Liver (tissue), 9 donors: ENCODE results near the gene OCA2. TPM values are rescaled to one million over a fixed set of nuclear protein-coding genes. Genes with fewer than 3 reads are reported as not detected.

Experiments
- DNase-seq: peaks from one replicate; pipeline ENCODE4 v3.0.0-alpha.2; 2017; ENCODE audit warnings: low spot score
- H3K27ac ChIP-seq, 2 donors: one replicate each; pipeline ENCODE4 v1.7.0; 2013; ENCODE audit warnings: inconsistent platforms in 2 of 2, low read length in 2 of 2, control low read depth in 1 of 2, low read depth in 1 of 2, mild to moderate bottlenecking in 1 of 2
- H3K27me3 ChIP-seq, 4 donors: one replicate each; pipeline versions ENCODE4 v1.6.1 to v1.7.0; 2013; ENCODE audit warnings: low read length in 3 of 4, inconsistent platforms in 1 of 4, mild to moderate bottlenecking in 1 of 4, moderate library complexity in 1 of 4; ENCODE audit not compliant: control insufficient read depth in 4 of 4, insufficient read depth in 4 of 4
- H3K36me3 ChIP-seq, 4 donors: one replicate each; pipeline versions ENCODE4 v1.6.1 to v1.7.0; 2013; ENCODE audit warnings: low read length in 3 of 4, mild to moderate bottlenecking in 3 of 4, low read depth in 1 of 4, moderate library complexity in 1 of 4; ENCODE audit not compliant: control insufficient read depth in 4 of 4, insufficient read depth in 3 of 4
- H3K4me1 ChIP-seq, 4 donors: one replicate each; pipeline versions ENCODE4 v1.6.1 to v1.7.0; 2013; ENCODE audit warnings: low read length in 3 of 4, mild to moderate bottlenecking in 3 of 4, moderate library complexity in 1 of 4; ENCODE audit not compliant: control insufficient read depth in 4 of 4, insufficient read depth in 4 of 4
- H3K4me3 ChIP-seq, 3 donors: one replicate each; pipeline versions ENCODE4 v1.6.1 to v1.7.0; 2013; ENCODE audit warnings: low read length in 3 of 3, control low read depth in 1 of 3, low read depth in 1 of 3, mild to moderate bottlenecking in 1 of 3
- H3K9ac ChIP-seq, 2 donors: one replicate each; pipeline ENCODE4 v1.7.0; 2013; ENCODE audit warnings: low read length in 2 of 2, mild to moderate bottlenecking in 2 of 2, moderate library complexity in 2 of 2, control low read depth in 1 of 2, low read depth in 1 of 2
- H3K9me3 ChIP-seq, 4 donors: one replicate each; pipeline versions ENCODE4 v1.6.1 to v1.7.0; 2013; ENCODE audit warnings: low read length in 3 of 4; ENCODE audit not compliant: control insufficient read depth in 4 of 4
- EGR1 ChIP-seq, 2 donors: IDR thresholded peaks; 2 replicates each; pipeline ENCODE4 v1.6.1; 2016 to 2018; ENCODE audit warnings: antibody characterized with exemption in 2 of 2, low read depth in 2 of 2
- FOXA1 ChIP-seq: IDR thresholded peaks from 2 replicates; pipeline ENCODE4 v1.6.1; 2016; ENCODE audit warnings: antibody characterized with exemption
- FOXA2 ChIP-seq: IDR thresholded peaks from 2 replicates; pipeline ENCODE4 v1.6.1; 2016; ENCODE audit warnings: antibody characterized with exemption
- GABPA ChIP-seq, 2 donors: IDR thresholded peaks in 1 of 2; conservative IDR thresholded peaks in 1 of 2; 2 replicates each; pipeline ENCODE4 v1.6.1; 2016; ENCODE audit warnings: antibody characterized with exemption in 2 of 2, mild to moderate bottlenecking in 1 of 2, moderate library complexity in 1 of 2
- HNF4A ChIP-seq, 2 donors: conservative IDR thresholded peaks; 2 replicates each; pipeline ENCODE4 v1.6.1; 2016; ENCODE audit warnings: antibody characterized with exemption in 2 of 2, mild to moderate bottlenecking in 2 of 2
- HNF4G ChIP-seq: IDR thresholded peaks from 2 replicates; pipeline ENCODE4 v1.6.1; 2016; ENCODE audit warnings: antibody characterized with exemption
- JUND ChIP-seq, 2 donors: IDR thresholded peaks; 2 replicates each; pipeline ENCODE4 v1.6.1; 2016; ENCODE audit warnings: antibody characterized with exemption in 2 of 2
- NR2F2 ChIP-seq: IDR thresholded peaks from 2 replicates; pipeline ENCODE4 v1.6.1; 2016; ENCODE audit warnings: antibody characterized with exemption
- RXRA ChIP-seq, 2 donors: IDR thresholded peaks; 2 replicates each; pipeline ENCODE4 v1.6.1; 2017 to 2018; ENCODE audit warnings: antibody characterized with exemption in 2 of 2, mild to moderate bottlenecking in 1 of 2
- SP1 ChIP-seq: IDR thresholded peaks from 2 replicates; pipeline ENCODE4 v1.6.1; 2018; ENCODE audit warnings: antibody characterized with exemption, mild to moderate bottlenecking
- TAF1 ChIP-seq: conservative IDR thresholded peaks from 2 replicates; pipeline ENCODE4 v1.6.1; 2016; ENCODE audit warnings: antibody characterized with exemption, mild to moderate bottlenecking
- YY1 ChIP-seq: IDR thresholded peaks from 2 replicates; pipeline ENCODE4 v1.6.1; 2016; ENCODE audit warnings: antibody characterized with exemption, mild to moderate bottlenecking
- WGBS: extraction: QIAGEN DNeasy Blood & Tissue Kit; methylation state at CpG from one replicate; pipeline ENCODE4 v1.1.7; 2013; 5-methylcytosine and 5-hydroxymethylcytosine counted together
- polyA plus RNA-seq, 2 donors: library from polyadenylated mRNA; stranded (reverse) in 1 of 2; unstranded in 1 of 2; fragments of 200-250 nt in 1 of 2; fragments of >200 nt in 1 of 2; fragmentation: Nextera tagmentation in 1 of 2; extraction: Ambion mirVana in 1 of 2; gene quantifications; one replicate each; pipeline versions ENCODE4 v1.2.1 to v1.2.3, GENCODE V29; 2013 to 2015
- total RNA-seq, 2 donors: library from RNA; depleted of rRNA; stranded (reverse); fragments of >200 nt; gene quantifications; one replicate each; pipeline ENCODE4 v1.2.3, GENCODE V29; 2014
- TF ChIP-seq, protein P1 (sequence below): fragments of 150-350 bp; IDR thresholded peaks from 2 replicates; pipeline ENCODE4 v1.5.1; 2017; ENCODE audit warnings: improper control_type of control experiment, low read depth, low read length; ENCODE audit not compliant: missing input control
- TF ChIP-seq, protein P2 (sequence below): IDR thresholded peaks from 2 replicates; pipeline ENCODE4 v1.6.1; 2016; ENCODE audit warnings: antibody characterized with exemption, mild to moderate bottlenecking
- TF ChIP-seq, protein P3 (sequence below): IDR thresholded peaks from 2 replicates; pipeline ENCODE4 v1.6.1; 2016; ENCODE audit warnings: antibody characterized with exemption
- TF ChIP-seq, protein P4 (sequence below): IDR thresholded peaks from 2 replicates; pipeline ENCODE4 v1.6.1; 2016; ENCODE audit warnings: antibody characterized with exemption
- donor health status: healthy.
- donor health status: healthy.
- donor health status: healthy.
- donor health status: healthy.
- donor health status: healthy.

OCA2 gene
- total and polyA plus RNA-seq, 4 donors, result 0.02 to 0.56 (median 0.15) TPM

DNA sequence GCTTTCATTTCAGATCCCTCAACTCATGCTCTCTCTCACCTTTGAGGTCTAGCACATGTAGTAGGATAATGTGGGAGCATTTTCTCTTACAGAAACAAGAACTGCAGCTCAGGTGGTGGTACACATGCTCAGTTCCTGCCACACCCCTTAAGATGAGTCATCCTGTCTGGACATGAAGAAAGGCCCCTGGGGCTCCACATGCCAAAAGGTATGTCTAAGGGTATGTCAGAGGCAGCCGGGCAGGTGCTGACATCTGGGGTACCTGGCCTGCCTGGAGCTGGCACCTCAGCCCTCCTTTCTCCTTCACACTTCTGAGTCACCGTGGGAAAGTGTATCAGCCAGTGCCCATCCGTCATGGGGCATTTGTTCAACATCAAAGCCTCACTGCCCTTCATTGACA, 209.9 kb downstream of the OCA2 start (continued):
- TF ChIP-seq, protein P1, sequence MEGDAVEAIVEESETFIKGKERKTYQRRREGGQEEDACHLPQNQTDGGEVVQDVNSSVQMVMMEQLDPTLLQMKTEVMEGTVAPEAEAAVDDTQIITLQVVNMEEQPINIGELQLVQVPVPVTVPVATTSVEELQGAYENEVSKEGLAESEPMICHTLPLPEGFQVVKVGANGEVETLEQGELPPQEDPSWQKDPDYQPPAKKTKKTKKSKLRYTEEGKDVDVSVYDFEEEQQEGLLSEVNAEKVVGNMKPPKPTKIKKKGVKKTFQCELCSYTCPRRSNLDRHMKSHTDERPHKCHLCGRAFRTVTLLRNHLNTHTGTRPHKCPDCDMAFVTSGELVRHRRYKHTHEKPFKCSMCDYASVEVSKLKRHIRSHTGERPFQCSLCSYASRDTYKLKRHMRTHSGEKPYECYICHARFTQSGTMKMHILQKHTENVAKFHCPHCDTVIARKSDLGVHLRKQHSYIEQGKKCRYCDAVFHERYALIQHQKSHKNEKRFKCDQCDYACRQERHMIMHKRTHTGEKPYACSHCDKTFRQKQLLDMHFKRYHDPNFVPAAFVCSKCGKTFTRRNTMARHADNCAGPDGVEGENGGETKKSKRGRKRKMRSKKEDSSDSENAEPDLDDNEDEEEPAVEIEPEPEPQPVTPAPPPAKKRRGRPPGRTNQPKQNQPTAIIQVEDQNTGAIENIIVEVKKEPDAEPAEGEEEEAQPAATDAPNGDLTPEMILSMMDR, result no peak
- no peak for TF ChIP-seq SP1

DNA sequence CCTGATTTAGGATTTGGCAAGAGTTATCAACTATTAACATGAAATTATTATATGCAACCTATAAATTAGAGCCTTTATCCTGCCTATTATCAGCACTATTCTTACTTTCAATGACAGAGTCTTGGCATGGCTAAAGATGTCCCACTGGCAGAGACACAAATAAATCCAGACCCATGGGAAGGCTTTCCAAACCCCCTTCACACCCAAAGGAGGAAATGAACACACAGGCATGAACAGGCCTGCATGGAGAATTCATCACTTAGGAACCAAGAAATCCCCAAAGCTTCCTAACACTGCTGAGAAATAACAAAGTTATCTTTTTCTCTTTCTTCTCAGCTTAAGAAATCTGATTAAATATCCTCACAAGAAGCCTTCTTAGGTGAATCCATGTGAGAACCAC, 213.9 kb downstream of the OCA2 start:
- Histone ChIP-seq H3K36me3 (no peaks in the 10 kb centered on the region), H3K27ac (no peak overlapping the region), H3K4me1 (no peaks in the 10 kb centered on the region), H3K9ac (no peak overlapping the region), H3K27me3 (no peaks in the 10 kb centered on the region), H3K9me3 (peaks cover 0 to 5% (median 0%) of the 10 kb centered on the region in 4 donors), H3K4me3 (no peak overlapping the region)
- DNase-seq, result no peak
- no peak for TF ChIP-seq GABPA (IDR thresholded peaks at IDR 0.05 in 1 of 2, conservative IDR thresholded peaks at IDR 0.05 in 1 of 2)
- no peak for TF ChIP-seq SP1
- TF ChIP-seq, protein P2, sequence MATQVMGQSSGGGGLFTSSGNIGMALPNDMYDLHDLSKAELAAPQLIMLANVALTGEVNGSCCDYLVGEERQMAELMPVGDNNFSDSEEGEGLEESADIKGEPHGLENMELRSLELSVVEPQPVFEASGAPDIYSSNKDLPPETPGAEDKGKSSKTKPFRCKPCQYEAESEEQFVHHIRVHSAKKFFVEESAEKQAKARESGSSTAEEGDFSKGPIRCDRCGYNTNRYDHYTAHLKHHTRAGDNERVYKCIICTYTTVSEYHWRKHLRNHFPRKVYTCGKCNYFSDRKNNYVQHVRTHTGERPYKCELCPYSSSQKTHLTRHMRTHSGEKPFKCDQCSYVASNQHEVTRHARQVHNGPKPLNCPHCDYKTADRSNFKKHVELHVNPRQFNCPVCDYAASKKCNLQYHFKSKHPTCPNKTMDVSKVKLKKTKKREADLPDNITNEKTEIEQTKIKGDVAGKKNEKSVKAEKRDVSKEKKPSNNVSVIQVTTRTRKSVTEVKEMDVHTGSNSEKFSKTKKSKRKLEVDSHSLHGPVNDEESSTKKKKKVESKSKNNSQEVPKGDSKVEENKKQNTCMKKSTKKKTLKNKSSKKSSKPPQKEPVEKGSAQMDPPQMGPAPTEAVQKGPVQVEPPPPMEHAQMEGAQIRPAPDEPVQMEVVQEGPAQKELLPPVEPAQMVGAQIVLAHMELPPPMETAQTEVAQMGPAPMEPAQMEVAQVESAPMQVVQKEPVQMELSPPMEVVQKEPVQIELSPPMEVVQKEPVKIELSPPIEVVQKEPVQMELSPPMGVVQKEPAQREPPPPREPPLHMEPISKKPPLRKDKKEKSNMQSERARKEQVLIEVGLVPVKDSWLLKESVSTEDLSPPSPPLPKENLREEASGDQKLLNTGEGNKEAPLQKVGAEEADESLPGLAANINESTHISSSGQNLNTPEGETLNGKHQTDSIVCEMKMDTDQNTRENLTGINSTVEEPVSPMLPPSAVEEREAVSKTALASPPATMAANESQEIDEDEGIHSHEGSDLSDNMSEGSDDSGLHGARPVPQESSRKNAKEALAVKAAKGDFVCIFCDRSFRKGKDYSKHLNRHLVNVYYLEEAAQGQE, result no peak
- TF ChIP-seq, protein P3, sequence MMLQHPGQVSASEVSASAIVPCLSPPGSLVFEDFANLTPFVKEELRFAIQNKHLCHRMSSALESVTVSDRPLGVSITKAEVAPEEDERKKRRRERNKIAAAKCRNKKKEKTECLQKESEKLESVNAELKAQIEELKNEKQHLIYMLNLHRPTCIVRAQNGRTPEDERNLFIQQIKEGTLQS, result no peak

DNA sequence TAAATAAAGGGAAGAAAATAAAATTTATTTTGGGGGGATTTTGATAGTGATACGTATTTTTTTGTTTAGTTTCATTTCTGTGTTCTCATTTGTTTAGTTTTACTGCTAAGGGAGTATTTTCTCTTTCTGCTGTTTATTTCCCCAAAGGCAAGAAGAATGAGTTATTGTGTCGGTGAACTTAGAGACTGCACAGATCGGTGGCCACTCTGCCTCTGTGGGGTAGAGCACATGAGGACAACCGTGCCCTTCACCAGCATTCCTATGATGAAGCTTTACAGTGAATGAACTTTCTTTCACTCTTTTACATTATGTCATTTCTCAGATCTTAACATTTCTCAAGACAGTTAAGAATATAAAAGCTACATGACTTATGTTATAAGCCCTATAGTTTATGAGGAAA, 214.4 kb downstream of the OCA2 start:
- TF ChIP-seq SP1, result no peak
- no peak for TF ChIP-seq FOXA2
- TF ChIP-seq, protein P3, result no peak
- TF ChIP-seq, protein P2, result no peak
- TF ChIP-seq, protein P1, result no peak
- no peak for TF ChIP-seq JUND (IDR thresholded peaks at IDR 0.05)
- TF ChIP-seq FOXA1, result no peak
- no peak for TF ChIP-seq NR2F2
- TF ChIP-seq, protein P4, sequence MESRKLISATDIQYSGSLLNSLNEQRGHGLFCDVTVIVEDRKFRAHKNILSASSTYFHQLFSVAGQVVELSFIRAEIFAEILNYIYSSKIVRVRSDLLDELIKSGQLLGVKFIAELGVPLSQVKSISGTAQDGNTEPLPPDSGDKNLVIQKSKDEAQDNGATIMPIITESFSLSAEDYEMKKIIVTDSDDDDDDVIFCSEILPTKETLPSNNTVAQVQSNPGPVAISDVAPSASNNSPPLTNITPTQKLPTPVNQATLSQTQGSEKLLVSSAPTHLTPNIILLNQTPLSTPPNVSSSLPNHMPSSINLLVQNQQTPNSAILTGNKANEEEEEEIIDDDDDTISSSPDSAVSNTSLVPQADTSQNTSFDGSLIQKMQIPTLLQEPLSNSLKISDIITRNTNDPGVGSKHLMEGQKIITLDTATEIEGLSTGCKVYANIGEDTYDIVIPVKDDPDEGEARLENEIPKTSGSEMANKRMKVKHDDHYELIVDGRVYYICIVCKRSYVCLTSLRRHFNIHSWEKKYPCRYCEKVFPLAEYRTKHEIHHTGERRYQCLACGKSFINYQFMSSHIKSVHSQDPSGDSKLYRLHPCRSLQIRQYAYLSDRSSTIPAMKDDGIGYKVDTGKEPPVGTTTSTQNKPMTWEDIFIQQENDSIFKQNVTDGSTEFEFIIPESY, result no peak
- no peak for TF ChIP-seq YY1
- TF ChIP-seq RXRA (IDR thresholded peaks at IDR 0.05), result no peak
- TF ChIP-seq HNF4G, result no peak
- no peak for TF ChIP-seq TAF1
- no peak for TF ChIP-seq HNF4A (conservative IDR thresholded peaks at IDR 0.05)
- TF ChIP-seq EGR1 (IDR thresholded peaks at IDR 0.05; ENCODE audit: low read depth in 2 of 2), result no peak
- no peak for TF ChIP-seq GABPA (IDR thresholded peaks at IDR 0.05 in 1 of 2, conservative IDR thresholded peaks at IDR 0.05 in 1 of 2)
- no peaks in the 10 kb centered on the region for H3K4me1 ChIP-seq
- DNase-seq, result no peak
- H3K36me3 ChIP-seq, result no peaks in the 10 kb centered on the region
- WGBS, result 76% methylated on average over 4 of the region's 4 CpGs
- no peak overlapping the region for H3K27ac ChIP-seq
- no peaks in the 10 kb centered on the region for H3K27me3 ChIP-seq
- H3K4me3 ChIP-seq, result no peak overlapping the region
- peaks cover 0 to 4% (median 0%) of the 10 kb centered on the region in 4 donors for H3K9me3 ChIP-seq
- no peak overlapping the region for H3K9ac ChIP-seq
